Measurements from ENCODE around the gene LILRB5. TPM values are rescaled to one million over a fixed set of nuclear protein-coding genes. Genes with fewer than 3 reads are reported as not detected.
"Not testable (repeated sequence)": the region's sequence is repeated elsewhere in the genome, so short reads cannot be mapped to it uniquely, and the experiment has no call there.

The LILRB5 gene
- total and polyA plus RNA-seq, 9 of the 15 experiments (the other 6 are each of a cell fraction or from before 2014, with no cell fraction given) = not detected

DNA sequence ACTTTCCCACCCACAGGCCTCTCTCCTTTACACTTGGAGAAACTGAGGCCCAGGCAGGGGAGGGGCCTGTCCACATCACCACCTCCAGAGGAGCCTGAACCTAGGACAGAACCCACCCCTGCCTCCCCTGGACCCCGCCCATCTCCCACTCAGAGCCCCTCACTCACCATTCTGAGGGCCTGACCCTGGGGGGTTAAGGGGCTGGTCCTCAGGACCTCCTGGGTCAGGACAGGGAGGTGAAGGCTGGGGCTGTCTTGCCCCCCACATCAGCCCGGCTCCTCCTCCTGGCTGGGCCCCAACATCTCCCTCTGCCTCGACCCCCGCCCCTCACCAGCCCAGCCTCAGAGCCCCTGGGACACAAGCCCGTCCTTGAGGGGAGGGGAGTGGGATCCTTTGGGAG is 37.4 kb downstream of the LILRB5 start:
- H3K4me2 ChIP-seq (ENCODE audit: insufficient read depth, low read length); POLR2A ChIA-PET; BruUV-seq (replicated peaks); H3K27me3 ChIP-seq (ENCODE audit: control insufficient read depth in 2 of 2, insufficient read depth in 2 of 2, low read length in 2 of 2); H2AFZ ChIP-seq (ENCODE audit: low read depth, low read length); CTCF ChIA-PET (ENCODE audit: low intra/inter-chr PET ratio); H3K9me3 ChIP-seq (replicated peaks; ENCODE audit: control insufficient read depth, insufficient read depth, low read depth, low read length); H3K9me1 ChIP-seq (ENCODE audit: control insufficient read depth, insufficient read depth, low read length); H3K79me2 ChIP-seq (ENCODE audit: control insufficient read depth, insufficient read depth, low read length); intact Hi-C loops (cut with micrococcal nuclease); H3K36me3 ChIP-seq (ENCODE audit: control insufficient read depth, insufficient read depth, low read length); DNase-seq (ENCODE audit: extremely low read depth in 1 of 4, low spot score in 3 of 4); H4K20me1 ChIP-seq (replicated peaks; ENCODE audit: control insufficient read depth, insufficient read depth, low read length); ATAC-seq; H3K4me3 ChIP-seq; H3K9ac ChIP-seq (ENCODE audit: insufficient read depth in 1 of 2, low read depth in 2 of 2, low read length in 2 of 2); H3K27ac ChIP-seq (ENCODE audit: extremely low read depth, low read depth, low read length); FAIRE-seq; in situ Hi-C loops (cut with MboI): not testable (repeated sequence)
- WGBS (ENCODE audit: insufficient coverage, low coverage, missing lambda C conversion rate) = 86% methylated on average over 1 of the region's 5 CpGs
- peaks cover 0 to 23% of the 10 kb centered on the region in 2 experiments; a peak in 2 of 5 replicates for H3K4me1 ChIP-seq (replicated peaks in 1 of 2; ENCODE audit: control insufficient read depth in 2 of 2, insufficient read depth in 2 of 2, low read length in 2 of 2)

DNA sequence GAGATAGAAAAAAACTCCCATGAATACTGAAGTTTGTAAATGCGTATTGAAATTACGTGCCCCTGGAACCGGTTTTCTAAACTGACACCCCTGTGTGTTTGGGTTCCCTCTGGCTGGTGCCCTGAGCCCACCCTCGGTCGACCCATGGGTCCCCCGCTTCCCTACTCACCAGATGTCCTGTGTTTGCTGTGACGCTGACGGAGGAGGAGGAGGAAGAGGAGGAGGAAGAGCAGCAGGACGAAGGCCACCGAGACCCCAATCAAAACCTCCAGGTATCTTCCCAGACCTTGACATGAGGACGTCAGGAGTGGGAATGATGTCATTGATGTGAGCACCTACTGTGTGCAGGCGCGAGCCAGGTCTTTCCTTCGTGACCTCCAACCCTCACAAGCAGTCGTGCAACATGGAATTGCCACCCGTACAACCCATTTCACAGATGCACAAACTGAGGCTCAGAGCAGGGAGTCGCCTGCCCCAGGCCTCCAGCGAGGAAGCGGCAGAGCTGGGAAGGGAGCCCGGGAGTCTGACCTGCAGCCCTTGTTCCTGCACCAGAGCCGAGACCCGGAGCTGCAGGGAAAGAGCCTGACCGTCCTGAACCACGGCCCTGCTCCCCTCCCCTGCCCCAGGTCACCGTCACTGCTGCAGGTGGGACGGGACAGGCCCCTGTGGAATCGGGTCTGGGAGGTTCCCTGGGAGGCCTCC is 38.0 kb downstream of the LILRB5 start:
- WGBS (ENCODE audit: insufficient coverage, low coverage, missing lambda C conversion rate) = 91% methylated on average over 22 of the region's 27 CpGs
- Histone ChIP-seq H2AFZ (ENCODE audit: low read depth, low read length) (no peak overlapping the region), H3K4me3 (no peak overlapping the region), H3K4me2 (ENCODE audit: insufficient read depth, low read length) (no peak overlapping the region), H3K9ac (ENCODE audit: insufficient read depth in 1 of 2, low read depth in 2 of 2, low read length in 2 of 2) (no peak overlapping the region), H3K4me1 (replicated peaks in 1 of 2; ENCODE audit: control insufficient read depth in 2 of 2, insufficient read depth in 2 of 2, low read length in 2 of 2) (peaks cover 0 to 24% of the 10 kb centered on the region in 2 experiments; a peak in 3 of 5 replicates), H3K27me3 (ENCODE audit: control insufficient read depth in 2 of 2, insufficient read depth in 2 of 2, low read length in 2 of 2) (no peaks in the 10 kb centered on the region; a peak in 1 of 5 replicates), H3K9me3 (replicated peaks; ENCODE audit: control insufficient read depth, insufficient read depth, low read depth, low read length) (no peaks in the 10 kb centered on the region), H3K36me3 (ENCODE audit: control insufficient read depth, insufficient read depth, low read length) (peaks cover 10% of the 10 kb centered on the region; the same call in 2 of the 3 replicates), H3K9me1 (ENCODE audit: control insufficient read depth, insufficient read depth, low read length) (no peaks in the 10 kb centered on the region), H3K79me2 (ENCODE audit: control insufficient read depth, insufficient read depth, low read length) (no peaks in the 10 kb centered on the region), H4K20me1 (replicated peaks; ENCODE audit: control insufficient read depth, insufficient read depth, low read length) (no peaks in the 10 kb centered on the region), H3K27ac (ENCODE audit: extremely low read depth, low read depth, low read length) (no peak overlapping the region)
- no TSS peak for BruUV-seq (replicated peaks)
- no peak for ATAC-seq
- DNase-seq (ENCODE audit: extremely low read depth in 1 of 4, low spot score in 3 of 4) = no peak
- intact Hi-C loops (cut with micrococcal nuclease) = no loop called here
- in situ Hi-C loops (cut with MboI) = no loop called here
- ChIA-PET POLR2A (no interaction called here), CTCF (ENCODE audit: low intra/inter-chr PET ratio) (no interaction called here)
- peak; percentile 78 for TF ChIP-seq ADNP (tag; IDR thresholded peaks at IDR 0.05)
- peak in 1 of 2 experiments; percentile 26; a peak in 1 of 3 replicates for TF ChIP-seq CBX3 (IDR thresholded peaks at IDR 0.05; ENCODE audit: borderline replicate concordance in 1 of 2, low read length in 2 of 2)
- TF ChIP-seq ZKSCAN1 (IDR thresholded peaks at IDR 0.05; ENCODE audit: low read depth, low read length) = peak; percentile 96
- TF ChIP-seq SMARCA5 (IDR thresholded peaks at IDR 0.05) = peak; percentile 91
- peak; percentile 81 to 83 for TF ChIP-seq KDM1A (IDR thresholded peaks at IDR 0.05)
- TF ChIP-seq RBM25 (IDR thresholded peaks at IDR 0.05; ENCODE audit: low read depth, low read length, severe bottlenecking) = peak; percentile 95
- TF ChIP-seq SLC30A9 (CRISPR knock-in tag; IDR thresholded peaks at IDR 0.05) = no peak
- no peak for TF ChIP-seq ZNF431 (CRISPR knock-in tag; IDR thresholded peaks at IDR 0.05)
- TF ChIP-seq BCOR (IDR thresholded peaks at IDR 0.05) = peak; percentile 97
- peak; percentile 86; the same call in 1 of the 2 replicates for TF ChIP-seq PTBP1 (IDR thresholded peaks at IDR 0.05; ENCODE audit: low read depth, low read length)
- TF ChIP-seq RCOR1 (IDR thresholded peaks at IDR 0.05; ENCODE audit: borderline replicate concordance in 1 of 2, low read depth in 2 of 2, low read length in 2 of 2) = peak in 1 of 2 experiments; percentile 68; a peak in 1 of 4 replicates
- TF ChIP-seq PML (IDR thresholded peaks at IDR 0.05; ENCODE audit: low read length) = no peak
- TF ChIP-seq HDAC2 (IDR thresholded peaks at IDR 0.05) = peak; percentile 79
- peak; percentile 71; the same call in 1 of the 2 replicates for TF ChIP-seq CBX1 (IDR thresholded peaks at IDR 0.05; ENCODE audit: low read depth)
- no peak for FAIRE-seq
